Stomach (tissue), 19 donors: Measurements from ENCODE around the gene TM4SF4. TPM values are rescaled to one million over a fixed set of nuclear protein-coding genes. Genes with fewer than 3 reads are reported as not detected.

Experiments used
- DNase-seq, 2 donors: peaks; one replicate each; pipeline versions ENCODE4 v3.0.0 to v3.0.0-alpha.2; 2013 to 2019
- H3K27ac ChIP-seq, 5 donors: fragments of 200-600 bp in 4 of 5; sonication (generic) in 4 of 5; one replicate each; pipeline ENCODE4 v1.5.1; 2013 to 2019; ENCODE audit warnings: mild to moderate bottlenecking in 1 of 5, moderate library complexity in 1 of 5
- H3K27me3 ChIP-seq, 3 donors: fragments of 200-600 bp; sonication (generic); one replicate each; pipeline ENCODE4 v1.5.1; 2017 to 2019; ENCODE audit warnings: mixed run types in 1 of 3
- H3K36me3 ChIP-seq, 4 donors: fragments of 200-600 bp; sonication (generic); 1 replicate in 3 of 4; 2 replicates in 1 of 4; pipeline ENCODE4 v1.5.1; 2016 to 2019
- H3K4me1 ChIP-seq, 4 donors: fragments of 200-600 bp; sonication (generic); one replicate each; pipeline ENCODE4 v1.5.1; 2016 to 2019
- H3K4me3 ChIP-seq, 4 donors: fragments of 200-600 bp; sonication (generic) in 3 of 4; one replicate each; pipeline ENCODE4 v1.5.1; 2016 to 2019; ENCODE audit warnings: mild to moderate bottlenecking in 1 of 4
- H3K9me3 ChIP-seq, 4 donors: fragments of 200-600 bp; sonication (generic); one replicate each; pipeline ENCODE4 v1.5.1; 2016 to 2019
- EP300 ChIP-seq: sonication (generic); formaldehyde crosslinking; IDR thresholded peaks from one replicate; pipeline ENCODE4 v1.6.1; 2017; ENCODE audit warnings: antibody characterized with exemption
- POLR2A ChIP-seq, 4 donors: fragments of 450-650 bp; IDR thresholded peaks; one replicate each; pipeline ENCODE4 v1.6.1; 2016; ENCODE audit warnings: antibody characterized with exemption in 4 of 4, control low read depth in 2 of 4, mild to moderate bottlenecking in 1 of 4, moderate library complexity in 1 of 4
- POLR2AphosphoS5 ChIP-seq, 3 donors: sonication (generic); formaldehyde crosslinking; IDR thresholded peaks; one replicate each; pipeline ENCODE4 v1.6.1; 2016; ENCODE audit warnings: antibody characterized with exemption in 3 of 3
- WGBS, 5 donors: extraction: QIAGEN DNeasy Blood & Tissue Kit in 3 of 5; methylation state at CpG; one replicate each; pipeline versions ENCODE4 v1.1.5 to v1.1.7; 2013 to 2018; 5-methylcytosine and 5-hydroxymethylcytosine counted together
- intact Hi-C: fragments of 100-400 bp; cut with DNase I; formaldehyde crosslinking; loops from one replicate; pipeline ENCODE4 v1.15.1; 2023; ENCODE audit warnings: low total_unique reads
- long read RNA-seq, 10 donors: transcript quantifications; one replicate each; lab custom pipeline, GENCODE V29; 2026
- polyA plus RNA-seq, 3 donors: library from polyadenylated mRNA; stranded (reverse); fragments of 200-250 nt; gene quantifications; one replicate each; pipeline ENCODE4 v1.2.3, GENCODE V29; 2013
- total RNA-seq, 5 donors: library from RNA; depleted of rRNA; stranded (reverse); fragments of >200 nt; gene quantifications; one replicate each; pipeline versions ENCODE4 v1.1.0 to v1.2.3, GENCODE V29; 2014 to 2016
- TF ChIP-seq, protein P1 (sequence below), 7 experiments: fragments of 450-650 bp in 4 of 7; fragments of 200-600 bp in 3 of 7; sonication (generic) in 3 of 7; IDR thresholded peaks; one replicate each; pipeline ENCODE4 v1.5.1; 2016 to 2019; ENCODE audit warnings: antibody characterized with exemption in 7 of 7, control low read depth in 2 of 7, mild to moderate bottlenecking in 1 of 7
- donor health status: healthy with polysubstance abuse.
- donor health status: Bipolar disorder and iron deficiency.
- donor health status: healthy.

The TM4SF4 gene, protein sequence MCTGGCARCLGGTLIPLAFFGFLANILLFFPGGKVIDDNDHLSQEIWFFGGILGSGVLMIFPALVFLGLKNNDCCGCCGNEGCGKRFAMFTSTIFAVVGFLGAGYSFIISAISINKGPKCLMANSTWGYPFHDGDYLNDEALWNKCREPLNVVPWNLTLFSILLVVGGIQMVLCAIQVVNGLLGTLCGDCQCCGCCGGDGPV
- total RNA-seq (10 to 100 TPM in 2 of 5 donors, 1 to 10 TPM in 2, not detected in 1; 5.3 to 40.8 (median 10.1) TPM), polyA plus RNA-seq (10 to 100 TPM in 1 of 3 donors, 1 to 10 TPM in 2; 1.4 to 11.0 (median 7.2) TPM)
- long read RNA-seq, donor 1, transcript TM4SF4-201 (5 exons, 2,101 nt), result major isoform, 5 of 5 reads
- long read RNA-seq, donor 1, partial matches to known transcripts, result 0 of 5 reads
- long read RNA-seq, donor 1, other reads (novel, unspliced or antisense), result 0 of 5 reads
- long read RNA-seq, donor 2, transcript TM4SF4-201 (5 exons, 2,101 nt), result major isoform, 23 of 32 reads
- long read RNA-seq, donor 2, partial matches to known transcripts, result 9 of 32 reads
- long read RNA-seq, donor 2, other reads (novel, unspliced or antisense), result 0 of 32 reads
- long read RNA-seq, donor 3, partial matches to known transcripts, result 0 of 2 reads
- long read RNA-seq, donor 3, other reads (novel, unspliced or antisense), result 0 of 2 reads
- long read RNA-seq, donor 4, result 0 reads
- long read RNA-seq, donor 5, partial matches to known transcripts, result 0 of 4 reads
- long read RNA-seq, donor 5, other reads (novel, unspliced or antisense), result 0 of 4 reads
- long read RNA-seq, donor 6, result 0 reads
- long read RNA-seq, donor 7, transcript TM4SF4-201 (5 exons, 2,101 nt), result major isoform, 50 of 116 reads
- long read RNA-seq, donor 7, partial matches to known transcripts, result 66 of 116 reads
- long read RNA-seq, donor 7, other reads (novel, unspliced or antisense), result 0 of 116 reads
- long read RNA-seq, donor 8, partial matches to known transcripts, result 0 of 4 reads
- long read RNA-seq, donor 8, other reads (novel, unspliced or antisense), result 0 of 4 reads
- long read RNA-seq, donor 9, partial matches to known transcripts, result 0 of 5 reads
- long read RNA-seq, donor 9, other reads (novel, unspliced or antisense), result 0 of 5 reads
- long read RNA-seq, donor 10, transcript TM4SF4-201 (5 exons, 2,101 nt), result major isoform, 12 of 13 reads
- long read RNA-seq, donor 10, partial matches to known transcripts, result 0 of 13 reads
- long read RNA-seq, donor 10, other reads (novel, unspliced or antisense), result 0 of 13 reads

DNA sequence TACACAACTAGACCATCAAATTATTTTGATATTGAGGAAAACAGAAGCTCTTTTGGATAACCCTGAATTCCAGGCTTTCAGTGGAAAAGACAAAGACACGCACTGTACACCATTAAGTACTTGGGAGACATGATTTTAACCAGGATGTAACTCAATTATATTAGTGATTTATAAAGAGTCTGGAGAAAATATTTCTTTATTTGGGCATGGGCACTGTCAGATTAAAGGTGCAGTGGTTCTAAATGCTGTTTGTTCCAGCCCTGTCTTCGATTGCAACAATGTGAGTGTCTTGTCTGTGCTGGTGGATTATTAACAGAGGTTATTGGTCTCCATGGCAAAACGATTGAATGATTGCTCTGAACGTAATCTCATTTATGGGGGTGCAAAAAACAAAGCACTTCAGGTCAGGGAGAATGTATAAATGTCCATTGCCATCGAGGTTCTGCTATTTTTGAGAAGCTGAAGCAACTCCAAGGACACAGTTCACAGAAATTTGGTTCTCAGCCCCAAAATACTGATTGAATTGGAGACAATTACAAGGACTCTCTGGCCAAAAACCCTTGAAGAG is at the start of gene TM4SF4:
Gene TM4SF4, plus strand, starts transcription at position 448 of the 568 bp plus-strand sequence. CDS start 181 bp downstream, outside the sequence.
- peaks cover 14 to 51% (median 31%) of the 10 kb centered on the region in 4 donors for H3K4me1 ChIP-seq
- DNase-seq, result peak in 1 of 2 donors; percentile 44
- no peaks in the 10 kb centered on the region for H3K36me3 ChIP-seq
- no peak for TF ChIP-seq POLR2A (IDR thresholded peaks at IDR 0.05)
- no peak for TF ChIP-seq EP300
- no peak for TF ChIP-seq POLR2AphosphoS5 (IDR thresholded peaks at IDR 0.05)
- TF ChIP-seq, protein P1, sequence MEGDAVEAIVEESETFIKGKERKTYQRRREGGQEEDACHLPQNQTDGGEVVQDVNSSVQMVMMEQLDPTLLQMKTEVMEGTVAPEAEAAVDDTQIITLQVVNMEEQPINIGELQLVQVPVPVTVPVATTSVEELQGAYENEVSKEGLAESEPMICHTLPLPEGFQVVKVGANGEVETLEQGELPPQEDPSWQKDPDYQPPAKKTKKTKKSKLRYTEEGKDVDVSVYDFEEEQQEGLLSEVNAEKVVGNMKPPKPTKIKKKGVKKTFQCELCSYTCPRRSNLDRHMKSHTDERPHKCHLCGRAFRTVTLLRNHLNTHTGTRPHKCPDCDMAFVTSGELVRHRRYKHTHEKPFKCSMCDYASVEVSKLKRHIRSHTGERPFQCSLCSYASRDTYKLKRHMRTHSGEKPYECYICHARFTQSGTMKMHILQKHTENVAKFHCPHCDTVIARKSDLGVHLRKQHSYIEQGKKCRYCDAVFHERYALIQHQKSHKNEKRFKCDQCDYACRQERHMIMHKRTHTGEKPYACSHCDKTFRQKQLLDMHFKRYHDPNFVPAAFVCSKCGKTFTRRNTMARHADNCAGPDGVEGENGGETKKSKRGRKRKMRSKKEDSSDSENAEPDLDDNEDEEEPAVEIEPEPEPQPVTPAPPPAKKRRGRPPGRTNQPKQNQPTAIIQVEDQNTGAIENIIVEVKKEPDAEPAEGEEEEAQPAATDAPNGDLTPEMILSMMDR (IDR thresholded peaks at IDR 0.05), result no peak
- peak within 1 kb of the TSS; percentile 81 to 97 (median 86) for H3K27ac ChIP-seq
- H3K9me3 ChIP-seq, result no peaks in the 10 kb centered on the region
- no peak within 1 kb of the TSS for H3K4me3 ChIP-seq
- H3K27me3 ChIP-seq, result no peaks in the 10 kb centered on the region
- intact Hi-C loops, result no loop called here
- 43 to 62% (median 52%) methylated on average over 5 of the region's 5 CpGs for WGBS, 5 donors

DNA sequence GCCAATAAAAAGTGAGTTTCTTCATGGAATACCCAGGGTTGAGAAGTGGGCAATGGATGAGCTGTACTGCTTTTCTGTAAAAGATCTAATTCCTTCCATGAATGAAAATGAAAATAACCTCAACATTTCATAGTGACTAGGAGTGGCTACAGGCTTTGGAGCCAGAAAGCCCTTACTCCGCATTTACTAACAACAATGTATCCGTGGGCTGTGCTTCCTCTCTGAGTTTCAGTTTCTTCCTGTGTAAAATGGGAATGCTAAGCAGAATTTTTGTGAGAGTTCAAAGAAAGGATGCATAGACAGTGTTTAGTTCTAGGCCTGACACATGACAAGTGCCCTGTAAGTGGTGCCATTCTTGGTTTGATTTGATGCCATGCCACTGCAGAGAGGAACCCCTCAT is 49.6 kb upstream of the TM4SF4 start:
- intact Hi-C loops, result no loop called here

DNA sequence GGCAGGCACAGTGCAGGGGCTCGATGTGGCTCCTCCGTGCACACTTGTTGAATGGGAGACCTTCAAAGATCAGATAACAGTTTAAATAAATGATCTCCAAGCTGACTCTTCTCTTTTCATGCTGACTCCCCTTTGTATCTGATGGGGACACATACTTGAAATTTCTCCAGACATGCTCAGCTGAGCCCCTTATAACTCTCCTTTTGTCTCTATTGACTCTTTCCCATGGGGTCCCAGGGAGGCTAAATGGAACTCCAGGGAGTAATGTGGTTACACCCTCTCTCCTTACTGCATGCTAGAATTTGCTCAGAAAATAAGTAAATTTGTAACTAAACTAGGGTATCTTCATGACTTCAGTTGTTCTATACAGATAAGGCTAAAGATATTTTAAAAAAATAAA is 48.2 kb upstream of the TM4SF4 start:
- Histone ChIP-seq H3K9me3 (no peaks in the 10 kb centered on the region), H3K27ac (no peak overlapping the region), H3K36me3 (no peaks in the 10 kb centered on the region), H3K4me3 (no peak overlapping the region), H3K4me1 (no peaks in the 10 kb centered on the region), H3K27me3 (no peaks in the 10 kb centered on the region)
- TF ChIP-seq, protein P1 (IDR thresholded peaks at IDR 0.05), result no peak
- TF ChIP-seq POLR2AphosphoS5 (IDR thresholded peaks at IDR 0.05) (no peak), POLR2A (IDR thresholded peaks at IDR 0.05) (no peak)
- 57 to 73% (median 68%) methylated on average over 2 of the region's 2 CpGs for WGBS, 5 donors
- DNase-seq, result no peak
- intact Hi-C loops, result no loop called here

More for the DNA sequence above, 49.6 kb upstream of the TM4SF4 start:
- H3K4me1 ChIP-seq, result no peaks in the 10 kb centered on the region
- no peaks in the 10 kb centered on the region for H3K9me3 ChIP-seq
- no peak overlapping the region for H3K27ac ChIP-seq
- TF ChIP-seq POLR2A (IDR thresholded peaks at IDR 0.05) (no peak), EP300 (no peak), POLR2AphosphoS5 (IDR thresholded peaks at IDR 0.05) (no peak)
- TF ChIP-seq, protein P1 (IDR thresholded peaks at IDR 0.05), result no peak
- H3K36me3 ChIP-seq, result no peaks in the 10 kb centered on the region
- H3K4me3 ChIP-seq, result no peak overlapping the region
- 58 to 86% (median 72%) methylated on average over 2 of the region's 2 CpGs for WGBS, 5 donors
- no peak for DNase-seq
- H3K27me3 ChIP-seq, result no peaks in the 10 kb centered on the region
